GM18507 (cell line): ENCODE results near the gene CEP95.
"Not testable (repeated sequence)": the region's sequence is repeated elsewhere in the genome, so short reads cannot be mapped to it uniquely, and the experiment has no call there.

Source experiments
- DNase-seq: peaks from one replicate; pipeline ENCODE4 v3.0.0; 2011; ENCODE audit warnings: low read depth; ENCODE audit not compliant: insufficient read length; ENCODE audit errors: extremely low spot score
- FAIRE-seq: peaks from 2 replicates; lab custom pipeline; 2011; peaks lifted over from hg19 to GRCh38; lab: Jason Lieb, UNC

CEP95 gene

GRCh38 chr17:64506576-64507412 lies at the start of gene CEP95:
CEP95 (plus strand) TSS chr17:64506977; CDS start chr17:64507098, 121 bp downstream.
- peak; percentile 82 for DNase-seq
- FAIRE-seq: peak; percentile 90

GRCh38 chr17:64457156-64457555 lies 49.6 kb upstream of the CEP95 start:
- FAIRE-seq (no peak), DNase-seq (no peak)

GRCh38 chr17:64458756-64459155 lies 48.0 kb upstream of the CEP95 start:
- FAIRE-seq (no peak), DNase-seq (no peak)

GRCh38 chr17:64459284-64459747 lies 47.5 kb upstream of the CEP95 start:
- FAIRE-seq: no peak
- no peak for DNase-seq

GRCh38 chr17:64459818-64460217 lies 47.0 kb upstream of the CEP95 start:
- not testable (repeated sequence) for DNase-seq, FAIRE-seq

- FAIRE-seq: no peak
- no peak for DNase-seq
These were observed 45.8 kb upstream of the CEP95 start for GRCh38 chr17:64460955-64461354.

- FAIRE-seq: no peak
- DNase-seq: no peak
These were observed 45.0 kb upstream of the CEP95 start for GRCh38 chr17:64461788-64462187.

GRCh38 chr17:64466019-64466735 lies 40.6 kb upstream of the CEP95 start:
- no peak for FAIRE-seq
- DNase-seq: no peak

- not testable (repeated sequence) for DNase-seq, FAIRE-seq
These were observed 39.9 kb upstream of the CEP95 start for GRCh38 chr17:64466834-64467233.

- FAIRE-seq (no peak), DNase-seq (no peak)
These were observed 36.2 kb upstream of the CEP95 start for GRCh38 chr17:64470625-64471024.

- FAIRE-seq: no peak
- DNase-seq: no peak
These were observed 35.3 kb upstream of the CEP95 start for GRCh38 chr17:64471440-64471839.

GRCh38 chr17:64472564-64472963 lies 34.2 kb upstream of the CEP95 start:
- DNase-seq (no peak), FAIRE-seq (no peak)

- DNase-seq: no peak
These were observed 28.9 kb upstream of the CEP95 start for GRCh38 chr17:64477849-64478248.

GRCh38 chr17:64480951-64481350 lies 25.8 kb upstream of the CEP95 start:
- FAIRE-seq (no peak), DNase-seq (no peak)

More at GRCh38 chr17:64477849-64478248, 28.9 kb upstream of the CEP95 start:
- FAIRE-seq: no peak

GRCh38 chr17:64484380-64484779 lies 22.4 kb upstream of the CEP95 start:
- no peak for FAIRE-seq

GRCh38 chr17:64488301-64488700 lies 18.5 kb upstream of the CEP95 start:
- no peak for FAIRE-seq

More at GRCh38 chr17:64484380-64484779, 22.4 kb upstream of the CEP95 start:
- no peak for DNase-seq

GRCh38 chr17:64491034-64491860 lies 15.5 kb upstream of the CEP95 start:
- DNase-seq (no peak), FAIRE-seq (no peak)

More at GRCh38 chr17:64488301-64488700, 18.5 kb upstream of the CEP95 start:
- no peak for DNase-seq

- FAIRE-seq (no peak), DNase-seq (no peak)
These were observed 14.8 kb upstream of the CEP95 start for GRCh38 chr17:64491994-64492393.

- FAIRE-seq: no peak
- DNase-seq: no peak
These were observed 14.2 kb upstream of the CEP95 start for GRCh38 chr17:64492481-64493109.
